Urothelium cell line (cell line): ENCODE data around the gene PRPF19.

Experiments
- DNase-seq: peaks from one replicate; pipeline ENCODE4 v3.0.0; 2011; ENCODE audit warnings: low spot score, mixed read lengths
- FAIRE-seq: peaks from 2 replicates; lab custom pipeline; 2011; peaks lifted over from hg19 to GRCh38; lab: Jason Lieb, UNC

Gene PRPF19

DNA sequence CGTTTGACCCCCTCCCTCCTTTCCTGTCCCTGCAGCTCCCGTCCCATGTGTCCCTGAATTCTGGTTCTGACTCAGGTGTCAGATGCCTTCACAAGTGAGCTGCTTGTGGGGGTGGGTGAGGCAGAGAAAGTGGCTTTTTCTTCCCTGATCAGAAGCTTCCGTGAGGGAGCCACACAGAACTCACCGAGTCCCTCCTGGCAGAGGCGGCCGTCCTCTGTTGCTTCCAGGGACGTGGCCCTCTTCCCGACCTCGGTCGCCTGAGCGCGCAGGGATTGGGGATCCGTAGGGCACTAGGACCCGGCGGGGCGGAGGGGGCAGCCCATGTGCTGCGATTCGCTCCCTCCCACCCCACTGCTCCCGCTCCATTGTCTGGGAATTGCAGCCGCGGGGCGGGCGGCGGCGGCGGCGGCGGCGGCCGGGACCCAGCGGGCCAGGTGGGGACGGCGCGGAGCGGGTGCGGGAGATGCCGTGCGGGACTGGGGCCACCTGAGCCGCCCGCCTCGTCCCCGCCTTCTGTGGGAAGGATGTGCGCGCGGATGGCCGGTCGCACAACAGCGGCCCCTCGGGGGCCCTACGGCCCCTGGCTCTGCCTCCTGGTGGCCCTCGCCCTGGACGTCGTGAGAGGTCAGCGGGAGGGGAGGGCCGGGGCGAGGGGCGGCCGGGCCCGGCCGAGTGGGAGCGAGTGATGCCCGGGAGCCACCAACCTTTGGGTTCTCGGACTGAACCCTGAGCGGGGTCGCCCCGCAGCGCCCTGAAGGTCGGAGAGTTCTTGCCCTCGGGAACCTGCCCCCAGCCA lies 17.9 kb upstream of the PRPF19 start, which contains the start of gene TMEM132A:
TMEM132A (plus strand) TSS at position 351 of the 796 bp plus-strand sequence; CDS start at position 525, 174 bp downstream.
- FAIRE-seq: peak; percentile 58
- DNase-seq: peak; percentile 92

DNA sequence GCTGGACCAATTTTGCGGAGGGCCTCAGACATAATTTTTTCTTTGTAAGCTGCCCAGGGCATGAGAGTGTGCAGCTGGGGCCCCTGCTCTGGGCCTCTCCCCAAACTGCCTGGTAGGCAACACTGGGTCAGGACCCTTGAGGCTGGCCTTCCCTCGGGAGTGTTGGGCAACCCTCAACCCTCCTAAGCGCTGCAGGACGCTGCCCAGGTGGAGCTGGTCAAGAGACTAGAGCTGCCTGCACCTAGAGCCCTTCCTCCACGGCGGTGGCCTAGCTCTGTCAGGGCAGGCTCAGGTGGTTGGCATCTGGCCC lies 17.4 kb upstream of the PRPF19 start:
- no peak for FAIRE-seq
- no peak for DNase-seq

DNA sequence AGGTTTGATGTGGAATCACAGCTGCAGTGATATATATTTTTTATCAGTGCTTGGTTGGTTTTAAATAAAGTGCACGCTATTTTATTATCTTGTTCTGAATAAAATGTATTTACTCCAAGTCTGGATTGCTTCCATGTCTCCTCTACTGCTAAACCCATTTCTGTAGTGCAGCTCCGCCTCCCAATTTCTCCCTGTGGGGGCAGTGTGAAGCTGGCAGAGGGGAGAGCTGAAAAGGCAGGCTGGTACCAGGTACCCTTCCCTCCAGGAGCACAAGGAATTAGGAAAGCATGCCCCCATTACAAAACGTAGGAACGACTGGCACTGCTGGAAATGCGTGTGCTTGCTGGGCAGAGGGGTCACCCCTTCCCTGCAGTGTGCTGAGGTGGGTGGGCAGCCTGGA lies 16.9 kb upstream of the PRPF19 start:
- FAIRE-seq: no peak
- no peak for DNase-seq

- no peak for DNase-seq
- no peak for FAIRE-seq
These were observed 16.5 kb upstream of the PRPF19 start for GRCh38 chr11:60922906-60923305.

DNA sequence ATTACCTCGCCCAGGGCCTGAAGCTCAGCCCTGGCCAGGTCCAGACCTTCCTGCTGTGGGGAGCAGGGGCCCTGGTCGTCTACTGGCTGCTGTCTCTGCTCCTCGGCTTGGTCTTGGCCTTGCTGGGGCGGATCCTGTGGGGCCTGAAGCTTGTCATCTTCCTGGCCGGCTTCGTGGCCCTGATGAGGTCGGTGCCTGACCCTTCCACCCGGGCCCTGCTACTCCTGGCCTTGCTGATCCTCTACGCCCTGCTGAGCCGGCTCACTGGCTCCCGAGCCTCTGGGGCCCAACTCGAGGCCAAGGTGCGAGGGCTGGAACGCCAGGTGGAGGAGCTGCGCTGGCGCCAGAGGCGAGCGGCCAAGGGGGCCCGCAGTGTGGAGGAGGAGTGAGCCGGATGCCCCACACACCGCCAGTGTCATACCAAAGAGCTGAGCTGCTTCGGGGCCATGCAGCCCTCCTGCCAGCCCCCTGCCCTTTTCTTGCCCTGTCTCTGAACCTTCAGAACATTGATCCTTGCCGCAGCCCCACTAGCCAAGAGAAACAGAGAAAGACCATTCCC lies 15.5 kb upstream of the PRPF19 start:
- no peak for DNase-seq
- FAIRE-seq: no peak

DNA sequence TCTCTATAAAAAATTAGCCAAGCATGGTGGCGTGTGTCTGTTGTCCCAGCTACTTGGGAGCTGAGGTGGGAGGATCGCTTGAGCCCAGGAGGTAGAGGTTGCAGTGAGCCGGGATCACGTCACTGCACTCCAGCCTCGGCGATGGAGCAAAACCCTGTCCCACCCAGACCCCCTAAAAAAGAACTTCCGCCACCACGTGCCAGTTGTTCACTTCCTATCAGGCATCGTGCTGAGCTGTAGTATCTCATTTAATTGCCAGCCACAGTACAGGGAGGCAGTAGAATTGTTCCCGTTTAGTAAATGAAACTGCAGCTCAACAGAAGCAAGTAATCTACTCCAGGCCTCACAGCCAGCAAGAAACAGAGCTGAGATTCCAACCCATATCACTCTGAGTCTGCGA lies 14.9 kb upstream of the PRPF19 start:
- FAIRE-seq (no peak), DNase-seq (no peak)

DNA sequence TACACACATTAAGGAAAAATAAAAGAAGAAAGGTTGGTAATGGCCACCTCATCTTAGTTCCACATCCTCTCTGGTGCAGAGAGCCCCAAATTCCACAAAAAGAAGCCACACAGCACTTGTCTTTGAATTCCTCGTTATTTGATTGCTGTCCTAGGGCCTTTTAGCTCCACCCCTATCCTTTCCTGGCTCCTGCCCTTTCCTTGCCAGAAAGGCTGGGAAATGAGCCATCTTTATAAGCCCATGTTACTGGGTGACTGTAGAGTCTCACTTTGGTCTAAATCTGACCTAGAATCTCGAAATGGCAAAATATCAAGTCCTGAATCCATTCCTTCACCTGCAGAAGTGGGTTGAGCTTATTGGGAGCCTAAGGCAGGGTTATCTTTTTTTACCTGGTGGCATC lies 13.6 kb upstream of the PRPF19 start:
- FAIRE-seq (no peak), DNase-seq (no peak)

DNA sequence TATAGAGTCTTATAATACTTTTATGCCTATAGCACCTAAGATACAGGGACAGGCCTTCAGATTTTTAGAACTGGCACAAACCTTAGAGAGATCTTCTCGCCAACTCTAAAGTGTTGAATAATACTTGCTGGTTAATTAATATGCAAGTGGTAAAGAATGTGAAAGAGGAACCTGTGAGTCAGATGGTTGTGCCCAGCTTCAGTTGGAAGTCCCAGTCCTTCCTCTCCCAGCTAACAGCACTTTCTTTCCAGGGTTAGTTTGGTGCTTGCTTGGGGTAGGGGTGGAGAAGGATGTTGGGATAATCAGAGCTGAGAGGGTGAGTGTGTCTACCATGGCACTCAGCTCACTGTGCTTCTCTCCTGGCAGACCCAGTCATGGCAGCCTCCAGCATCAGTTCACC lies 12.9 kb upstream of the PRPF19 start:
- FAIRE-seq (no peak), DNase-seq (no peak)

GRCh38 chr11:60918939-60919265 lies 12.5 kb upstream of the PRPF19 start:
- FAIRE-seq: no peak
- no peak for DNase-seq

GRCh38 chr11:60918251-60918938 lies 12.0 kb upstream of the PRPF19 start:
- no peak for DNase-seq
- FAIRE-seq: no peak

DNA sequence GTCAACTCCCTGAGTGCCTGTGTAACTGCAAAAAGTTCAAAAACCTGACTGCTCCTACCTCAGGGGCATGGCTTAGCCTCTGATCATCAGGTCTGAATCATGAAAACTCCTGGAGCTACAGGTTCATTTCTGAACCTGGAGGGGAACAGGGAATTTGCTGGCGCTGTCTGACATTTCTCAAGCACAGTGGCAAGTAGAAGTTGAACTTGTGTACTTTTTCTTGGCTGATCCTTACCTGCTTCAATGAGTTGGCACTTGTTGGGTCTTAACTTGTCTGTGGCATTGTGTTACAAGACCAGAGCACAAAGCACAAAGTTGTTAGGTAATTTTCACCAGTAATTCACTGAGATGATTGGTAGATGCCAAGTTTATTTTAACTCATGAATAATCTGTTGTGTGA lies 10.9 kb upstream of the PRPF19 start:
- no peak for FAIRE-seq
- DNase-seq: no peak

- no peak for FAIRE-seq
These were observed 10.4 kb upstream of the PRPF19 start for GRCh38 chr11:60916669-60917206.

DNA sequence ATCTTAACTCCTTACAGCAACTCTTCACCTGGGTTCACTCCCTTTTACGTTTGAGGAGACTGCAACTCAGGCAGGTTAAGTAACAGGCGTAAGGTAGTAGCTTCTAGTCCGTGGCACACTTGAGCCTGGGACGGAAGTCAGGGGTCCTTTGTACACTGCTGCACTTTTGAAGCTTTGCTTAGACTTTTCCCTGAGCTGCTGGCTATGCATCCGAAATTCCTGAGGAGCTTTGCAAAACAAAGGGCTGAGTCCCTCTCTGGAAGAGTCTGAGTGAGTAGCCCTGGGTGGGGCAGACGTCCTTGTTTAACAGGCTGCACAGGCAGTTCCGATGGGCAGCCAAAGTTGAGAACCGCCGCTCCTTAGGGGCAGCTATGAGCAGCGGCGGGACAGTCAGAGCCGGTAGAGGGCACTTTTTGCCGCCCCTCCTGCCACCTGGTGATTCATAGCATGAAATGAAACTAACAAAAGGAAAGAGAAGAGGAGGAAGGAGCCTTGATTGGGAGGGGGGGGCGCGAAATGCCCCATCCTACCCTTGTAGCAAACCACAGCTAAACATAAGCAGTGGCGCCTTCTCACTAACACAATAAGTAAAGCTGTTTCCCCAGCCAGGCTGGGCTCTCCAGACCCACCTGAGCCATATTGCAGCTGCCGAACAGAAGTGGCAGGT lies 9.0 kb upstream of the PRPF19 start:
- DNase-seq (peak; percentile 81), FAIRE-seq (no peak)

More at GRCh38 chr11:60916669-60917206, 10.4 kb upstream of the PRPF19 start:
- no peak for DNase-seq

GRCh38 chr11:60914633-60915247 lies 8.4 kb upstream of the PRPF19 start:
- FAIRE-seq: no peak
- DNase-seq: peak; percentile 50

DNA sequence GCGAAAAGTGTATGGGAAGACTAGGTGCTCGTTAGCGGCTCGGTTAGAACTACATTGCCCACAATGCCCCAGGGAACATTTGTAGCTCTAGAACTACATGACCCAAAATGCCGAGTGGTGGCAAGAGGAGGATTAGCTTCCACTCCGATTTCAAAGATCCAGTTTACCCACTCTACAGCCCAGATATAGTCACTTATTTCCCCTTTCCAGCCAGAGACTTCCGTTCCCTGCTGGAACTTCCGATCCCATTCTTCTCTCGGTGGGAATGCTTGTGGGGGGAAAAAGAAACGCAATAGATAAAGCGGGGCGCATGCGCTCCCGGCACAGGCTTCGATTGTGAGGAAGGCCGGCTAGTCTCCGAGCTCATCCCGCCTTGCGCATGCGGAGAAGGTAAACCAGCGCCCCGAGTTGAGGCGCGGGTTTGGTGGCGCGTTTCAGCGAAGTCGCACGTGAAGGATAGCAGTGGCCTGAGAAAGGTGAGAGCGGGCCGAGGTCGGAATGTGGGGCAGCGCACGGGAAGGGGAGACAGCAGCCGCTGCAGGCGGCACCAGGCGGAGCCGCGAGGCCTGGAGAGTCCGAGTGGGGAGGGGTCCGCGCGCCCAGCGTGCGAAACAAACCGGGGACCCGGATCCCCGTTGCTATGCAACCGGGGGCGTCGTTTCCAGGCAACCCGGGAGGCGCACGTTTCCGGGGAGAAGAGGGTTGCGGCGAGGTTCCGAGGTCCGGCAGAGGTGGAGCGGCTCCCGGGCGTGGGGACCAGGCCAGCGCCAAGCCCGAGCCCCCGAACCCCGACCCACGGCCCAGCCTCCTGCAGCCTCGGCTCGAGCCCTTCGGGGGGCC lies 7.6 kb upstream of the PRPF19 start, which contains the start of gene TMEM109:
TMEM109 (plus strand) TSS at position 366 of the 840 bp plus-strand sequence. CDS start 5,536 bp downstream, outside the sequence.
- no peak for FAIRE-seq
- peak; percentile 90 for DNase-seq

GRCh38 chr11:60912851-60913528 lies 6.6 kb upstream of the PRPF19 start:
- FAIRE-seq: no peak

DNA sequence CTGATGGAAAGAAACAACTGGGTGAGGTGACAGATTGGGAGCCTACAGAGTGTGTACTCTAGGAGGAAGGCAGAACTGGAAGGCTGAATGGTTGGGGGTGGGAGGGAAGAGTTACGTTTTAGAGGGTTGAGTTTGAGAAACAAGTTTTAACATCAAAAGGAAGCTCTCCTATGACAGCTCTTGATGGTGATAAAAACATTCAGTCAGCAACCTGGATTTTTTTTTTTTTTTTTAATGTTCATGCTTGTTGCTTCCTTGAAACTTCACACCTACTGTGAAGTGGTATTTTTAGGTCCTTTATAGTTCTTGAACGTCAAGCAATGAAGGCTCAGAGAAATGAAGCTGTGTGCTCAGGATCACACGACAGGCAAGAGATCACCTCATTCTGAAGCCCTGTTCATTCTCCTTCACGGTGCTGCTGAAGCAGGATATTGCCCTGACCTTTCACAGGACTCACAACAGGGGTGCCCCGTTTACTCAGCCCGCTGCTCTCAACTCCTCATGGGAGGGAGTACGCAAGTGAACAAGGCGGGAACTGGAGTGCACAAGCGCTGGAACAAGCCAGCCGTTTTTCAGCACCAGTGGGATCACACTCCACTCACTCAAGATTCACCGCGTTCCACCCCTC lies 6.0 kb upstream of the PRPF19 start:
- no peak for FAIRE-seq
- no peak for DNase-seq

More at GRCh38 chr11:60912851-60913528, 6.6 kb upstream of the PRPF19 start:
- DNase-seq: no peak

GRCh38 chr11:60910711-60911380 lies 4.5 kb upstream of the PRPF19 start:
- no peak for FAIRE-seq
- no peak for DNase-seq
